Measurements from ENCODE around the gene LMAN1. TPM values are rescaled to one million over a fixed set of nuclear protein-coding genes. Genes with fewer than 3 reads are reported as not detected.

The LMAN1 gene
- total RNA-seq, 4 donors from 2014 or later: 67.1 to 80.3 (median 70.6) TPM

- intact Hi-C loops (cut with DNase I): no loop called here
- H3K27me3 ChIP-seq: peaks cover 0 to 4% (median 1%) of the 10 kb centered on the region in 4 donors
- DNase-seq: no peak
- 75 to 77% methylated on average over 5 of the region's 5 CpGs for WGBS, 2 donors
- no peak for TF ChIP-seq POLR2A (IDR thresholded peaks at IDR 0.05)
- TF ChIP-seq, protein P1, sequence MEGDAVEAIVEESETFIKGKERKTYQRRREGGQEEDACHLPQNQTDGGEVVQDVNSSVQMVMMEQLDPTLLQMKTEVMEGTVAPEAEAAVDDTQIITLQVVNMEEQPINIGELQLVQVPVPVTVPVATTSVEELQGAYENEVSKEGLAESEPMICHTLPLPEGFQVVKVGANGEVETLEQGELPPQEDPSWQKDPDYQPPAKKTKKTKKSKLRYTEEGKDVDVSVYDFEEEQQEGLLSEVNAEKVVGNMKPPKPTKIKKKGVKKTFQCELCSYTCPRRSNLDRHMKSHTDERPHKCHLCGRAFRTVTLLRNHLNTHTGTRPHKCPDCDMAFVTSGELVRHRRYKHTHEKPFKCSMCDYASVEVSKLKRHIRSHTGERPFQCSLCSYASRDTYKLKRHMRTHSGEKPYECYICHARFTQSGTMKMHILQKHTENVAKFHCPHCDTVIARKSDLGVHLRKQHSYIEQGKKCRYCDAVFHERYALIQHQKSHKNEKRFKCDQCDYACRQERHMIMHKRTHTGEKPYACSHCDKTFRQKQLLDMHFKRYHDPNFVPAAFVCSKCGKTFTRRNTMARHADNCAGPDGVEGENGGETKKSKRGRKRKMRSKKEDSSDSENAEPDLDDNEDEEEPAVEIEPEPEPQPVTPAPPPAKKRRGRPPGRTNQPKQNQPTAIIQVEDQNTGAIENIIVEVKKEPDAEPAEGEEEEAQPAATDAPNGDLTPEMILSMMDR (IDR thresholded peaks at IDR 0.05): no peak
- H3K27ac ChIP-seq: no peak overlapping the region
- no peaks in the 10 kb centered on the region for H3K9me3 ChIP-seq
- no peak overlapping the region for H3K4me3 ChIP-seq
- H3K36me3 ChIP-seq: no peaks in the 10 kb centered on the region
- H3K4me1 ChIP-seq: no peaks in the 10 kb centered on the region
These were observed 21.6 kb upstream of the LMAN1 start for GRCh38 chr18:59380706-59381105.

GRCh38 chr18:59379772-59380522 lies 20.9 kb upstream of the LMAN1 start:
- H3K36me3 ChIP-seq: no peaks in the 10 kb centered on the region
- H3K4me3 ChIP-seq: no peak overlapping the region
- H3K27ac ChIP-seq: no peak overlapping the region
- intact Hi-C loops (cut with DNase I): no loop called here
- WGBS, 2 donors: 67 to 75% methylated on average over 3 of the region's 3 CpGs
- H3K4me1 ChIP-seq: no peaks in the 10 kb centered on the region
- peaks cover 0 to 4% (median 1%) of the 10 kb centered on the region in 4 donors for H3K27me3 ChIP-seq
- DNase-seq: no peak
- TF ChIP-seq, protein P1 (IDR thresholded peaks at IDR 0.05): no peak
- TF ChIP-seq POLR2A (IDR thresholded peaks at IDR 0.05): no peak
- no peaks in the 10 kb centered on the region for H3K9me3 ChIP-seq

- WGBS, 2 donors: 51 to 75% methylated on average over 5 of the region's 5 CpGs
- Histone ChIP-seq H3K4me1 (peaks cover 0 to 9% (median 0%) of the 10 kb centered on the region in 3 donors), H3K27ac (no peak overlapping the region), H3K4me3 (no peak overlapping the region), H3K27me3 (peaks cover 0 to 4% (median 0%) of the 10 kb centered on the region in 4 donors), H3K36me3 (no peaks in the 10 kb centered on the region), H3K9me3 (no peaks in the 10 kb centered on the region)
- intact Hi-C loops (cut with DNase I): no loop called here
- TF ChIP-seq POLR2A (IDR thresholded peaks at IDR 0.05): no peak
- TF ChIP-seq, protein P1 (IDR thresholded peaks at IDR 0.05): no peak
- DNase-seq: no peak
These were observed 18.7 kb upstream of the LMAN1 start for GRCh38 chr18:59377613-59378337.

DNA sequence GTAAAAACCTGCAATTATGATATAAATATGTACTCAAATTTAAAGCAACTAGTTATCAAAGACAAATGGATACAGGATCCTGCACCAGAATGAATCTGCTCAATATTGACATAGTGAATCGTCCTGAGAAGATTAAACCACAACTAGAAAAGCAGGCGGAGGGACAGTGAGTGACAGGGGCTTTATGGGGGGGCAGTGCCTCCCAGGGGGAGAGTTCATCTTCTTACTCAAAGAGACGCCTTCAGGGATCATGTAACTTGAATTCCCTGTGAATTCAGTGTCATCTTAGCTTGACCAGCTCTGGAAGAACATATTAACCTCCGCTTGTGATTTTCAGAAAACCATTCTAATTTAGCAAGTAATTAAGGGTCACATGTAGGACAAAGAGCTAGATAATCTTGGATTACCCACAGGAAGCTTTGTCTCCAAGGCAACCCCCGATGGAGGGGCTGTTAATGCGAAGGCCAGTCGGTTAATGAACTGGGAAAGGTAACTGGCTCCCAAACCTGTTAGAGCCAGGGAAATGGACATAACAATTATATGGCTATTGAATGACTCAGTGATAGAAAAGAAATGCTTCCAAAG lies 17.4 kb upstream of the LMAN1 start:
- peaks cover 0 to 18% (median 0%) of the 10 kb centered on the region in 3 donors for H3K4me1 ChIP-seq
- H3K9me3 ChIP-seq: no peaks in the 10 kb centered on the region
- WGBS, 2 donors: 53 to 59% methylated on average over 7 of the region's 7 CpGs
- no peak overlapping the region for H3K4me3 ChIP-seq
- intact Hi-C loops (cut with DNase I): no loop called here
- H3K36me3 ChIP-seq: no peaks in the 10 kb centered on the region
- no peak for DNase-seq
- no peak for TF ChIP-seq POLR2A (IDR thresholded peaks at IDR 0.05)
- TF ChIP-seq, protein P1 (IDR thresholded peaks at IDR 0.05): no peak
- H3K27ac ChIP-seq: no peak overlapping the region
- H3K27me3 ChIP-seq: peaks cover 0 to 11% (median 0%) of the 10 kb centered on the region in 4 donors

- intact Hi-C loops (cut with DNase I): no loop called here
- 34 to 62% methylated on average over 3 of the region's 3 CpGs for WGBS, 2 donors
- Histone ChIP-seq H3K4me1 (peaks cover 0 to 24% (median 0%) of the 10 kb centered on the region in 3 donors), H3K36me3 (no peaks in the 10 kb centered on the region), H3K27me3 (peaks cover 0 to 14% (median 0%) of the 10 kb centered on the region in 4 donors), H3K9me3 (no peaks in the 10 kb centered on the region), H3K27ac (peak overlapping the region in 1 of 4 donors; percentile 68), H3K4me3 (no peak overlapping the region)
- no peak for DNase-seq
- TF ChIP-seq, protein P1 (IDR thresholded peaks at IDR 0.05): no peak
- TF ChIP-seq POLR2A (IDR thresholded peaks at IDR 0.05): no peak
These were observed 15.1 kb upstream of the LMAN1 start for GRCh38 chr18:59374128-59374527.

All from esophagus squamous epithelium (tissue), 5 donors.